Upper lobe of right lung (tissue), 1 donor: ENCODE measurements around the gene CCDC149. TPM values are rescaled to one million over a fixed set of nuclear protein-coding genes. Genes with fewer than 3 reads are reported as not detected.

ENCODE experiments used
- ATAC-seq: fragments of 200-7000 bp; cut with Tn5 transposase; one replicate; pipeline ENCODE4 v1.9.1; 2020; ENCODE audit warnings: mild to moderate bottlenecking, moderate library complexity
- DNase-seq: peaks from one replicate; pipeline ENCODE4 v3.0.0-alpha.2; 2020
- H3K27ac ChIP-seq: fragments of 200-600 bp; one replicate; pipeline ENCODE4 v1.8.0; 2022
- H3K27me3 ChIP-seq: fragments of 200-600 bp; one replicate; pipeline ENCODE4 v1.8.0; 2022; ENCODE audit warnings: mild to moderate bottlenecking
- H3K36me3 ChIP-seq: fragments of 200-600 bp; one replicate; pipeline ENCODE4 v1.8.0; 2022
- H3K4me1 ChIP-seq: fragments of 200-600 bp; one replicate; pipeline ENCODE4 v1.8.0; 2022
- H3K4me3 ChIP-seq: fragments of 200-600 bp; one replicate; pipeline ENCODE4 v1.8.0; 2022; ENCODE audit warnings: mild to moderate bottlenecking
- H3K9me3 ChIP-seq: fragments of 200-600 bp; one replicate; pipeline ENCODE4 v1.8.0; 2022
- intact Hi-C: fragments of 100-400 bp; cut with DNase I; formaldehyde crosslinking; loops from one replicate; pipeline ENCODE4 v1.11.0; 2022
- total RNA-seq: library from RNA; stranded (reverse); fragmentation: NEBNext Ultra II Directional; extraction: Animal tissue kit (Norgen Biotek cat#: 25700); gene quantifications from one replicate; pipeline ENCODE4 v1.2.1, GENCODE V29; 2021
- TF ChIP-seq, protein P1 (sequence below): fragments of 200-600 bp; IDR thresholded peaks from one replicate; pipeline ENCODE4 v1.8.0; 2022; ENCODE audit warnings: antibody characterized with exemption
- donor health status: DM: no; HTN: yes; CAD: no; lungs with severe emphysema.

Gene CCDC149
- total RNA-seq, 1 donor from 2014 or later: 28.7 TPM

- Histone ChIP-seq H3K27ac (no peak overlapping the region), H3K27me3 (no peaks in the 10 kb centered on the region), H3K4me1 (no peaks in the 10 kb centered on the region), H3K9me3 (no peaks in the 10 kb centered on the region), H3K36me3 (no peaks in the 10 kb centered on the region), H3K4me3 (no peak overlapping the region)
- TF ChIP-seq, protein P1, sequence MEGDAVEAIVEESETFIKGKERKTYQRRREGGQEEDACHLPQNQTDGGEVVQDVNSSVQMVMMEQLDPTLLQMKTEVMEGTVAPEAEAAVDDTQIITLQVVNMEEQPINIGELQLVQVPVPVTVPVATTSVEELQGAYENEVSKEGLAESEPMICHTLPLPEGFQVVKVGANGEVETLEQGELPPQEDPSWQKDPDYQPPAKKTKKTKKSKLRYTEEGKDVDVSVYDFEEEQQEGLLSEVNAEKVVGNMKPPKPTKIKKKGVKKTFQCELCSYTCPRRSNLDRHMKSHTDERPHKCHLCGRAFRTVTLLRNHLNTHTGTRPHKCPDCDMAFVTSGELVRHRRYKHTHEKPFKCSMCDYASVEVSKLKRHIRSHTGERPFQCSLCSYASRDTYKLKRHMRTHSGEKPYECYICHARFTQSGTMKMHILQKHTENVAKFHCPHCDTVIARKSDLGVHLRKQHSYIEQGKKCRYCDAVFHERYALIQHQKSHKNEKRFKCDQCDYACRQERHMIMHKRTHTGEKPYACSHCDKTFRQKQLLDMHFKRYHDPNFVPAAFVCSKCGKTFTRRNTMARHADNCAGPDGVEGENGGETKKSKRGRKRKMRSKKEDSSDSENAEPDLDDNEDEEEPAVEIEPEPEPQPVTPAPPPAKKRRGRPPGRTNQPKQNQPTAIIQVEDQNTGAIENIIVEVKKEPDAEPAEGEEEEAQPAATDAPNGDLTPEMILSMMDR: no peak
- ATAC-seq (no peak), DNase-seq (no peak)
- intact Hi-C loops: no loop called here
Observed at GRCh38 chr4:24880186-24880585, 32.7 kb downstream of the CCDC149 start.

- Histone ChIP-seq H3K4me1 (no peaks in the 10 kb centered on the region), H3K9me3 (no peaks in the 10 kb centered on the region), H3K27me3 (no peaks in the 10 kb centered on the region), H3K36me3 (peaks cover 5% of the 10 kb centered on the region), H3K27ac (no peak overlapping the region), H3K4me3 (no peak overlapping the region)
- no peak for ATAC-seq
- TF ChIP-seq, protein P1: no peak
- intact Hi-C loops: no loop called here
- DNase-seq: no peak
Observed at GRCh38 chr4:24878636-24879016, 34.2 kb downstream of the CCDC149 start.

GRCh38 chr4:24877868-24878635 lies 34.8 kb downstream of the CCDC149 start:
- intact Hi-C loops: no loop called here
- no peak overlapping the region for H3K4me3 ChIP-seq
- TF ChIP-seq, protein P1: no peak
- no peaks in the 10 kb centered on the region for H3K9me3 ChIP-seq
- no peak for ATAC-seq
- DNase-seq: no peak
- H3K27ac ChIP-seq: no peak overlapping the region
- H3K27me3 ChIP-seq: no peaks in the 10 kb centered on the region
- H3K36me3 ChIP-seq: peaks cover 5% of the 10 kb centered on the region
- no peaks in the 10 kb centered on the region for H3K4me1 ChIP-seq

DNA sequence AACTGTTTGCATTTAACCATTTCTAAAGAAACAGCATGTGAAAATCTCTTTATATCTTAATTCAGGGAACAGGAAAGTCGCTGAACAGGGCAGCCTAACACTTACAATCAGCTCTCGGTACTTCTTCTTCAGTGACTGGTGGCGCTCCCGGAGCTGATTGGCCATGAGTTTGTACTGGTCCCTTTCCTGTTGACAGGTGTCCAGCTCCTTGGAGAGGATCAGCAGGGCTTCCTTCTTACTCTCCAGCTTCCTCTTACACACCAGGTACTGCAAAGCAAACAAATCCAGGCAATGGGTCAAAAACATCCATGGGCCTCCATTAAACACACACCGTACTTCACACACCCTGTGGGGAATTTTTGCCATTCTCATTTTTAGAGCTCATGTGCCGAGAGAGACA lies 36.4 kb downstream of the CCDC149 start:
- ATAC-seq (peak; percentile 75), DNase-seq (no peak)
- Histone ChIP-seq H3K36me3 (peaks cover 5% of the 10 kb centered on the region), H3K4me1 (no peaks in the 10 kb centered on the region), H3K27ac (no peak overlapping the region), H3K9me3 (no peaks in the 10 kb centered on the region), H3K4me3 (no peak overlapping the region), H3K27me3 (no peaks in the 10 kb centered on the region)
- intact Hi-C loops: no loop called here
- TF ChIP-seq, protein P1: no peak

- ATAC-seq (no peak), DNase-seq (no peak)
- H3K4me3 ChIP-seq: no peak overlapping the region
- no peaks in the 10 kb centered on the region for H3K4me1 ChIP-seq
- no peak overlapping the region for H3K27ac ChIP-seq
- H3K36me3 ChIP-seq: peaks cover 25% of the 10 kb centered on the region
- TF ChIP-seq, protein P1: no peak
- no peaks in the 10 kb centered on the region for H3K9me3 ChIP-seq
- intact Hi-C loops: no loop called here
- H3K27me3 ChIP-seq: no peaks in the 10 kb centered on the region
Observed at GRCh38 chr4:24872720-24873119, 40.1 kb downstream of the CCDC149 start.
